ENCODE measurements around the gene FLOT1.

The FLOT1 gene

DNA sequence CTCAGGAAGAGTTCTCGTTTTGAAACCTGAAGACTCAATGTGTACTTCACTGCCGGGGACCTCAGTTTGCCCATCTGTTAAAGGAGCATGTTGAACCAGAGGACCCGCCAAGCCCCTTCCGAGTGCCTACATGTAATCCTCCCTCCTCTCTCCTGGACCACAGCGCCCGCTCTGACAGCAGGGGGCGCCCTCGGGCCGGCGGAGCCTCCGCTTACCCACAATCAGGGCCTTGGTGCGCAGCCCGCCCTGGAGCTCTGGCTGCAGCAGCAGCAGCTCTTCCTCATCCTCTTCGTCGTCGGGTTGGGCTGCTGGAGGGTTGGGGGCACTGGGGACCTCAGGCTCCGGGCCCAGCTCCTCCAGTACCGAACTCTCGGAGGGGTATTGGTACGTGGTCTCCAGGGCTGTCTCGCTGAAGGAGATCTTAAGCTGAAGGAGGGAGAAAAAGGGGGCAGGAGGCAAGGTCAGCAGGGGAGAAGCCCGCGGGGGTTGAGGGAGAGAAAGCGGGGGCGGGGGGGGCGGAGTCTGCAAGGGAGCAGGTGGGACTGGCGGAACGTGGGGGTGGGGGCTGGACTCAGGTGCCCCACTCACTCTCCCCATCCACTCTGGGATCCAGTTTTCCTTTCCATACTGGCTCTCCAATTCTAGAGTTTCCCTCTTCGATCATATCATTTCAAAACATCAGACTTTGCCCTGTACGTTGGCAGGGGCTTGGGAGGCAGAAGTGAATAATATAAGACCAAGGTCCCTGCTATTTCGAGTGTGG, 63.3 kb downstream of the FLOT1 start:
- peak; percentile 94 to 95 for DNase-seq

Measured in stimulated activated CD4-positive, alpha-beta T cell treated with anti-CD3 and anti-CD28 coated beads, Interleukin-2, amount 100 ng/mL, for 24 hours (primary cell).